ENCODE results near the gene LORICRIN.

DNA sequence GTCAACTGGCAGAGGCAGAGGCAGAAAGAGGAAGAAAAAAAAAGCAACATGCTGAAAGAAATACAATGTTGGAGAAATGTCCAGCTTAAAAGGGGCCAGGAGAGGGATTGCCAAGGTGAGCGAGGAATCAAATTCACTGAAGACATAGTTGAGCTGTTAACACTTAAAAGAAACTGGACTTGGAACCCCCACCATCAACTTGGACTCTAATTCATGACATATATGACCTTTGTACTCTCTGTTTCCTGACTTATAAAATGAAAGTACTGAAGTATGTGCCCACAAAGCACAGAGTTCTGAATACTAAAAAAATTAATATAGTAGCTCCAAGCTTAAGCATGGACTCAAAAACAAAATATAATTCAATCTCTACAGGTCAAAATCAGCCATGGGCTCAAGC lies 26.0 kb upstream of the LORICRIN start:
- TF ChIP-seq, protein P1, sequence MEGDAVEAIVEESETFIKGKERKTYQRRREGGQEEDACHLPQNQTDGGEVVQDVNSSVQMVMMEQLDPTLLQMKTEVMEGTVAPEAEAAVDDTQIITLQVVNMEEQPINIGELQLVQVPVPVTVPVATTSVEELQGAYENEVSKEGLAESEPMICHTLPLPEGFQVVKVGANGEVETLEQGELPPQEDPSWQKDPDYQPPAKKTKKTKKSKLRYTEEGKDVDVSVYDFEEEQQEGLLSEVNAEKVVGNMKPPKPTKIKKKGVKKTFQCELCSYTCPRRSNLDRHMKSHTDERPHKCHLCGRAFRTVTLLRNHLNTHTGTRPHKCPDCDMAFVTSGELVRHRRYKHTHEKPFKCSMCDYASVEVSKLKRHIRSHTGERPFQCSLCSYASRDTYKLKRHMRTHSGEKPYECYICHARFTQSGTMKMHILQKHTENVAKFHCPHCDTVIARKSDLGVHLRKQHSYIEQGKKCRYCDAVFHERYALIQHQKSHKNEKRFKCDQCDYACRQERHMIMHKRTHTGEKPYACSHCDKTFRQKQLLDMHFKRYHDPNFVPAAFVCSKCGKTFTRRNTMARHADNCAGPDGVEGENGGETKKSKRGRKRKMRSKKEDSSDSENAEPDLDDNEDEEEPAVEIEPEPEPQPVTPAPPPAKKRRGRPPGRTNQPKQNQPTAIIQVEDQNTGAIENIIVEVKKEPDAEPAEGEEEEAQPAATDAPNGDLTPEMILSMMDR (IDR thresholded peaks at IDR 0.05): no peak
- no peak for TF ChIP-seq EZH2 (IDR thresholded peaks at IDR 0.05; ENCODE audit: borderline replicate concordance, insufficient read depth, low read depth, low read length, poor library complexity, severe bottlenecking)

Data from B cell (primary cell).